Stimulated activated CD8-positive, alpha-beta memory T cell treated with anti-CD3 and anti-CD28 coated beads, Interleukin-15, amount 100 ng/mL, for 1 hour (primary cell): ENCODE results near the gene FBXL14.

Experiments
- DNase-seq: peaks from one replicate; pipeline ENCODE4 v3.0.0-alpha.2; 2020; ENCODE audit warnings: low read depth

FBXL14 gene

DNA sequence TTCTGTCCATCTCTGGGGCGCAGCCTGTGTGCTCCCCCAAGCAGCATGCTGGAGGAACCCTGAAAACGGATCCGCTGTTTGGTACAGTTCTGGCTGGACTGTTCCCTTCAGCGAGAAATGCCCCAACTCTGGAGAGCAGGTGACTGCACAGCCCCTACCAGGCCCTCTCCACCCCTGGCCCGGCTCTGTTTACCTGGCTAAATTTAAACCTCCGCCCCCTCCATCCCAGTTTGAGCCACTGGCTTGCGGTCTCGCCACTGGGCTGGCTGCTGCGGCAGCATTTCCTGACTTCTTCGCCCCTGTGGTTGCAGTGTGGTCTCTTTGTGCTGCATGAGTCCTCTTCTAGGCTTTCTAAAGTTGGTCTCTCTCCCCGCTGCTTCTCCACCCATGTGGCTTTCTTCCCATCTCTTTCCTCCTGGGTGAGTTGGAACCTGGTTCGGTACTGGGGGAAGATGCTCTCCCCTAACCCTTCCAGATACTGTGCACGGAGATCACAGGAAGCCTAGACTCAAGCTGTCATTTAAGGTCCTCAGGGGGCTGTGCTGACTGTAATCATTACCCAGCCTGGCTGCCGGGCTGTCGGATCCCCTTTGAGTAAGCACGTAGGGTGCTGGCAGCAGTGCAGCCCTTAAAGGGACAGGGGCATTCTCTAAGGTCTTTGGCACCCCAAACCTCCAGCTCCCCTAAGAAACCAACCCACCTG lies 60.6 kb downstream of the FBXL14 start:
- DNase-seq: peak; percentile 0

DNA sequence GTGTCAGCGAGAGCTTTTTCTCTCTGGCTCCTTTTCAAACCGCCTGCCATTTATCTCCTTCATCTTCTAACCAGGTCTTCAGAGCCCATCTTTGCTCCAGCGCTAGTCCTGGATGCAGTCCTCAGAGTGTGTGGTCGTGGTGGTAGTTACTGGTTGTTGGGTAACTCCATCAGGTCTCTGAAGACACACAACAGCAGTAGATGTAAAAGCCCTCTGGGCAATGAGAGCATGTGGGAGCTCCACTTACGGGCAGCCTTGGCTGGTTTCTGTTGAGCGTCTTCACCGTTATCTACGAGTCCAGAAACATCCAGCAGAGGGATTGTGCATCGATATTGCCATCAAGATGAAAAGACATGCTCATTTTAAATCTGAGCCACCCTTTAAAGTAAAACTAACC lies 61.2 kb downstream of the FBXL14 start:
- DNase-seq: no peak

DNA sequence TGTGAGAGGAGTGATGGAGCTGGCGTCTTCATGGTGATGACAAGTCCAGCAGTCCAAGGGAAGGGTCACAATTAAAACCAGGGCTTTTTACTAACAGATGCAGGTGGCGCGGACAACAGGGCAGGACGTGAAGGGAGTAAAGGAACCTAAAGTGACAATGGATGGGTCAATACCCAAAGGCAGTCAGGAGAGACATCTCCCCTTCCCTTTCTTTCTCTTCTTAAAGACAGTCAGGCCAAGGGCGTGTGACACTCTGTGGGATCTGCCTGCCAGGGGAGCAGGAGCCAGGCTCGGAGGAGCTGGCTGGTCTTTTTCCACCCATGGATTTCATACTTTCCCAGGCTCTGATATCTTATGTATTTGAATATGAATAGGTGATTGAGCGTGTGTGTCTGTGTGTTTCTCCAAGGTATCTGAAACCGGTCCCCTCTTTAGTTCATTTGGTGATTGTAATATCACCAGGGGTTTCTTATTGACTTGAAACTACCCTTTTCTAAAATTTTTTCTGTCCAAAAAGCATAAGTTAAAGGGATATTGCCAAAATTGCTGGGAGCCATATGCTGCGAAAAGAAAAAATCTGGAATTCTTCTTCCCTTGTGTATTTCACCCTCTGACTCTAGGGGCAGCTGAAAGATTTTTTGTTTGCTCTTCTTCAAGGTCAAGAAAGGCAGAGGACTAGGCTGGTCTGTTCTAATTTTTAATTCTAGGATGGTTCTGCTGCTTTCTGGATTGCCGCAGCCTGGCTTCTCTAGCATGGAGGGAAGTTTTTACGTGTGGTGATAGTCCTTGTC lies 61.8 kb downstream of the FBXL14 start:
- DNase-seq: no peak

DNA sequence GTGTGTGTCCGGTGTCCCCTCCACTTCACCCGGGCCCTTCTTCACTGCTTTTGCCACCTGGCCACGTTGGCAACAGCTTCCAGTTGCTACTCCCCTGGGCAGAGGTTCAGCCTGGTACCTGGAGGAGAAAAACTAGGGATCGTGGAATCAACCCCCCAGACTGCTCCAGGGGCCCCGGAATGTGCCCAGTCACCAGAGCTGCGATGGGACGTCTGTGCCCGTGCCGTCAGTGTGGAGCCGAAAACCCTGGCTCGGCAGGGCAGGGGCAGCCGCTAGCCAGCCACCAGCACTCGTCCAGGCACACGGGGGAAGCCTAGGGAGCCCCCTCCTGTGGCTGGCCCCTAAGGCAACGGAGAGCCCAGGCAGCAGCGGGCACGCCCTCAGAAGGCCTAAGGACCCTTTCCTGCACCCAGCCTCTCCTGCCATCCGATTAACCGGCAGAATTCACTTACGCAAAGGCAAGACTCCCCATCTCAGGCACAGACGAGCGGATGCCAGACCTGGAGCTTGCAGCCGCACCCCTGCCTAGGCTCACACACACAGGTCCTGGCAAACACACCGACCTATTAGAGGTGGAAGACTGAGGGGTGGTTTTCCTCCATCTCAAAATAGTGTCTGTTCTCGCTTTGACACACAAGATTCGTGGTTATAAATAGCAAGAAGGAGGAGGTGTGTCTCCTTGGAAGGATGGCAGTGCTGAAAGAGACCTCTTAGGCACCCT lies 62.6 kb downstream of the FBXL14 start:
- no peak for DNase-seq

DNA sequence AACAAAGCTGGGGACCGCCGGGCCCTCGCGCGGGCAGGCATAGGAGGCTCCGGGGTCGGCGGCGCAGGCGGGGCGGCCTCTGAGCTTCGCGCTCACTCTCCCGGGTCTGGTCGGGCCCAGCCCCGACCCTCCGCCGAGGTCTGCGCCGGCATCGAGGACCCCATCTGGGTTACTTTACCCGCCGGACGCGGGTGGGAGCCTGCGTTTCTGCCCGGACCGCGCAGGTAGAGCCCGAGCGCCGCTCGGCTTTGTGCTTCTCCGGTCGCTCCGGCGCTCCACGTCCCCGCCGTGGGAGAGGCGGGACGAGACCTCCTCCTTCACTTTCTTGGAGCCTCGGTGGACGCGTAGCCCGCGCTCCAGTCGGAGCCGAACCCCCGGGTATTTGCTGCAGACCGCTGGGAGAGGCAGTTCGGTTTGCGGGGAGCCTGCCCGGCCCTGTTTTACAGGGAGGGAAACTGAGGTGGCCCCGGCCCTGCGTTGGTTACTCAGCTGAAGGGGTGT lies 63.2 kb downstream of the FBXL14 start:
- DNase-seq: no peak

DNA sequence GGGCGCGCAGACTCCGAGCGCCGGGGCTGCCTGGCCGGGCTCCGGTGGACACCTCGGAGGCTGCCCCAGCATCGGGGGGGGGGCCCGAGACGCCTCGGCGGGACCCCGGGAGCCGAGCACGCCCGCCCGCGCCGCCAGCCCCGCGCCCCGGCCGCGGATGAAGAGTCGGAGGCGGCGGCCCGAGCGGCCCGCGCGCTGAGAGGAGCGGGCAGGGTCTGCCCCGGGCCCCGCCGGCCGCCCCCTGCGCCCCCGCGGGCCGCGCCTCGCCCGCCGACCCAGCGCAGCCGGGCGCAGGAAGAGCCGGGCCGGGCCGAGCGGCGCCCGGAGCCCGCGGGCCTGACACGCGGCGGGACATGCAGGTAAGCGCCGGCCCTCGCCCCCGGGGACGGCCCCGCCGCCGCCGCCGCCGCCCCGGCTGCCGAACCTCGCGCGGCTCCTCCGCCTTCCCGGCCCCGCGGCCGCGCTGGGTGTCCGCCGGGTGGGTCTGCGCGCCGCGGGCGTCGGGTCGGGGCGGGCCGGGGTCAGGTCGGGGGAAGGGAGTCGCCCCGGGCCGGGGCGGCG lies 63.7 kb downstream of the FBXL14 start:
- DNase-seq: no peak

DNA sequence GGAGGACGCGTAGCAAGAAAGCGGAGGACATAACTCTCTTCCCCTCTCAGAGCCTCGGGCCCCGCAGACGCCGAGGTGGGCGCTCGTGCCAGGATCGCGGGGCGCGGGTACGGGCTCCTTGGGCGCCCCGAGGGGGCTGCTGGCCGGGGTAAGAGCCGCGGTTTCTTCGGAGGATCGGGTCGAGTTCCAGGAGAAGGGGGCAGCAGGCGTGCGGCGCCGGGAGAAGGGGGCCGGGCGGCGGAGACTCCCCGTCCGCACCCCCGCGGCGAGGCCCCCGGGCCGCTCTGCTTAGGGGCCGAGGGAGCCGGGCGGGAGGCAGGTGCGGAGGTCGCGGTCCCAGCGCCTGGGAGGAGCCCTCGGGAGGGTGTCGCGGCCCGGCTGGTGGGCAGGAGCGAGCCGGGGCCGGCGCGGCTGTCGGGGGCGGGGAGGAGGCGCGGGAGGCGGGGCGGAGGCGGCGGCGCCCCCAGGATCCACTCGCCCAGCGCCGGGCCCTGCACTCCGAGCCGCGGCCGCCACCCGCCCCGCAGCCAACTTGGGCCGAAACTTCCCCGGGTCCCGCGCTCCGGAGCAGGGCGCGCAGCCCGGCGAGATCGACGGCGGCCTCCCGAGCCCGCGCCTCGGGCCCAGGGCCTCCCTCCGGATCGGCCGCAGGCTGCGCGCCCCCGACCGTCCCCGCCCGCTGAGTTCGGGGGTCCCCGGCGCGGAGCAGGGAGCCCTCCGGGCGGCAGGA lies 64.4 kb downstream of the FBXL14 start:
- no peak for DNase-seq

DNA sequence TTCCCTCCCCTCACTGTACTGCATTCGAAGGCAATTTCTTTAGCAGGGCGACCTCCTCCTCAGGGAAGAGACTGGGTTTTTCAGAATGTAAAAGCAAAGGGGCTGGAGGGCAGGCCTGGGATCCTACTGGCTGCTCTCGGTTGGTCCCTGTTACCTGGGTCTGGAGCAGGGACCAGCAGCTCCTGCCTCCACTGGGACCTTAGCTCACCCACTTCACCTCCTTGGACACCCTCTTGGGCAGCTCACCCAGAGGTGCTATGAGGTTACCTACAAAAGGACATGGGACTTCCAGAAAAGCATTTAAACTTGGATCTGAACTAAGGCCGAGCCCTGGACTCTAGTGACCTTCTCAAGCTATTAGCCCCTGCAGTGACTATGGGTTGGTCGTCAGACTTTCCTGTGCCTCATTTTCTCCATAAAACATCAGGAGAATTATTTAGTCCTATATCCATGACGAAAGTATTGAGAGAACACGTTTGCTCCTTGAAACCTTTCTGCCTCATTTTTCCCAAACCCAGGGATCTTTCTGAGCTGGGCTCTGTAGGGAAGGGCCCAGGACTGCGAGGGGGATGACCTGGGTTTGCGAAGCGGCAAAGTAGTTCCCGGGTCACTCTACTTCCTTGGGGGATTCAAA lies 65.0 kb downstream of the FBXL14 start:
- no peak for DNase-seq

DNA sequence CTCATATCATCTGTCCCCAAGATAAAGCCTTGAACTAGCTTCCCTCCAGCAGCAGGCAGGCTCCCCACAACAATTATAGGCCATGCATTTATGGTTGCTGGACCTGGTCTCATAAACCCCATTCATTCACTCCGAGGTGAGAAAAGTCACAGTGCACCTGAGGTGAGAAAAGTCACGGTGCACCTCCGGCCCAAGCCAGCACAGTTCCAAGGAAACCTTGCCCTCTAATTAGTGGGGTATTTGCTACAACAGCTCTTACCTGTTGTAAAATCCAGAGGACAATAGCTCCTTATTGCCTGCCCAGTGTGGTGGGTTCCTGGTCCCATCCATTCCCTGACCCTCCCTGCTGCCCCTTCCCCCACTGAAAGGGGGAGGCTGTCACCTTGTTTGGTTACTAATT lies 65.6 kb downstream of the FBXL14 start:
- DNase-seq: no peak

DNA sequence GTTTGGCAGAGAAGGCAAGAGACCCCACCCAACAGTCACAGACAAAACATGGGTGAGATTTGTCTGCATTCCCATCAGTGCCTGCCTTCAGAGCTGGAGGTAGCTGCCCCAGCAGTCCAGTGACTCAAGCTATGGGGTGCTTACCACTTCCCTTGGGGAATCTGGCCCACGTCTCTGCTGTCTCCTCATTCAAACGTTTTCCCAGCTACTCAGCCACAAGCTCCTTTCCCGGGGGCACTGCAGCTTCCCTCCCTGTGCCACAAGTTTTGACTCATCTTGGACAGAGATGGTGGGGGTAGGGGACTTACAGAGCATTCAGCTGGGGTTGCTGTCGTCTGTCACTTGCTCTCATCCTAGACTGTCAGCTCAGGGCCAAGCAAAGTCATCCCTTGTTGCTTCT lies 66.6 kb downstream of the FBXL14 start:
- no peak for DNase-seq

DNA sequence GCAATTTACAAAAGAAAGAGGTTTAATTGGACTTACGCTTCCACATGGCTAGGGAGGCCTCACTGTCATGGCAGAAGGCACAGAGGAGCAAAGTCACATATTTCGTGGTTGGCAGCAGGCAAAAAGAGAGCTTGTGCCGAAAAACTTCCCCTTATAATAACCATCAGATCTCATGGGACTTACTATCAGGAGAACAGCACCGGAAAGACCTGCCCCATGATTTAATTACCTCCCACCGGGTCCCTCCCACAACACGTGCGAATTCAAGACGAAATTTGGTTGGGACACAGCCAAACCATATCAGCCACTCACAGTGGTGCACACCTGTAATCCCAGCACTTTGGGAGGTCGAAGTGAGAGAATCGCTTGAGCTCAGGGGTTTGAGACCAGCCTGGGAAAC lies 68.5 kb downstream of the FBXL14 start:
- no peak for DNase-seq

DNA sequence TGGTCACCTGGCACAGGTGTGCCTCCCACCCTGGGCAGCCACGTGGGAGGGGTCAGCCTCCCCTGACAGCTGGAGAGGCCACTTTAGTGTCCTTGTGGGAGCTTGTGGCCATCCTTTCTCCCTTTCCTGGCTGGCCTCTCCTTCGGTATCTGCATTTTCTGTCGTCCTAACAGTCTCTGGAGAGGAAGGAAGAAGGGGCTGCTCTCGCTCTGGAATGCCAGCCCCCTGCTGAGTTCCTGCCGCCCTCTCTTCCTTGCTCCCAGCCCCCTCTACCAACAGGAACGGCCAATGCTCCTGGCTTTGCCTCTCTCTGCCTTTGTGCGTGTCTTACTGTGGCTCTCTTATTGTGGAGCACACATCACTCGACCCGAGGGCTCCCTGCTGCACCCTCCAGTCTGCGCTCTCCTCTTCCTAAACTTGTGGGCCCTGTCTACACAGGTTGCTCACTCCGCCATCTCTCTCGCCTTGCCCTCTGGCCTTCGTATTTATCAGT lies 70.8 kb downstream of the FBXL14 start:
- no peak for DNase-seq

DNA sequence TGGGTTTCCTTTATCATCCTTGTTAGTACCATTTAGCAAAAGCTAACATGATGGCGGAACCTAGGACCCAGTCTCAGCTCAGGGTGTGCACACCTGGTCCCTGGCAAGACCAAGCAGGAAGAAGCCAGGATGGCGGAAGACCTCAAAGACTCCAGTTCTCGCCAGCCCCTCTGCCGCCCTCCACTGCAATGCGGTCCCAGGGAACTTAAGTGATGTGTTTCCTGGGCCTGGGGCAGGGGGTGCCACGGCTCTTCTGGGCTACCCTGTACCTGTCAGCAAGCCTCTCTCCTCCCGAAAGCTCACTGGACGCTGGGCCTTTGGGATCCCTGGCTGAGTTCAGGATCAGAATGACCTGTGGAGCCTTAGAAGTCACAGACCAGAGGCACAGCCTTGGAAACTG lies 71.3 kb downstream of the FBXL14 start:
- no peak for DNase-seq

DNA sequence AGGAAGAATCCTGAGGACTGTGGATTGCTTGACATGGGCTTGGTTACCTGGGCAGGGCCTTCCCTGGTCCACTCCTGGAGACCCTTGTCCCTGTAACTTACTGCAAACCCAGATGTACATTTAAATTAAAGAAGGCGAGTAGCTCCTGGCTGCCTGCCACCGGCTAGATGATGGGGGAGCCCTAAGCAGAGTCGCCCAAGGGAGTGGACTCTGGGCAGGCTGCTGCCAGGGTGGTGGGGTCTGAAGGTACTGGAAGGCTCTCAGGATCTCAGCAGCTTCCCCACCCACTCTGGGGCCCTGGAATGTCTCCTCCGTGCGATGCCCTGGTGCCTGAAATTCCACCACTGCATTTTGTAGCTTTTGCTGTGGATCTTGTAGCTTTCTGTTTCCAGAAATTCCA lies 74.7 kb downstream of the FBXL14 start:
- no peak for DNase-seq

DNA sequence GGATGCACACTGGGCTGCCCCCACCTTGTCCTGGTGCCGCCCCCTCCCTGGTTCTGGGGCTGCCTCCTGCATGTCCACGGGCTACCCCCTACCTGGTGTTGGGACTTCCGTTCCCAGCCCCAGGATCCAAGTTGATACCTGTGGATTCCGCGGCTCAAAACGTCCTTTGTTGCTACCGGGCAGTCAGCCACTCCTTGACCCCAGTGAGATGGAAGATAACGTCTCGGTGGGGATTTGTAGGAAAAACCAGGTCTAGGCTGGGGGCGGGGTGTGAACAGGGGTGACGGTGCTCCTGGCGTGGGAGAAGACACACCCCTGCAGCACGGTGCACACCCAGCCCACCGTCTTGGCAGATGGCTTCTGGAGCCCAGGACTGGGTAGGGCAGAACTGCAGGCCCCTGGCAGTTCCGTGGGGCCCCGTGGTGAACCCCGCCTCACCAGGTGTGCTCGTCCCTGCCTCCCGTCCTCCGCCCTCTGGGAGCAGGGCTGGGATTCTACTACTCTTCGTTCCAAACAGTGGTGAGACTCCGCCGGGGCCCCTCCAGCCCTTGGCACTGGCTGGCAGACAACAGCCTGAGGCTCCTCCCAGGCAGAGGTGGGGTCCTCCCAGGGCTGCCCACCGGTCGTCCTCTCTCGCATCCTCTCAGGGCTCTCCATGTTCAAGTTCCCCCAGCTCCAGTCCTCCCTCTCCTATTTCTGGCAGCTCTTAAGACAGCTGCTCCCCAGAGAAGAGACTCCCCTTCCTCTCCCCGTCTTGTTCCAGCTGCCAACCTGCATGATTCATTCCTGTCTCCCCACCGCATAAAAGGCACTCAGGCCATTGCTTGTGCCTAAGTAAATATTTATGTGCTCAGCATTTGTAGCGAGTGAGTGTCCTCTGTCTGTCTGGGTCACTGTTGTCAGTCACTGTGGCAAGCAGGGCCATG lies 75.5 kb downstream of the FBXL14 start:
- DNase-seq: no peak

DNA sequence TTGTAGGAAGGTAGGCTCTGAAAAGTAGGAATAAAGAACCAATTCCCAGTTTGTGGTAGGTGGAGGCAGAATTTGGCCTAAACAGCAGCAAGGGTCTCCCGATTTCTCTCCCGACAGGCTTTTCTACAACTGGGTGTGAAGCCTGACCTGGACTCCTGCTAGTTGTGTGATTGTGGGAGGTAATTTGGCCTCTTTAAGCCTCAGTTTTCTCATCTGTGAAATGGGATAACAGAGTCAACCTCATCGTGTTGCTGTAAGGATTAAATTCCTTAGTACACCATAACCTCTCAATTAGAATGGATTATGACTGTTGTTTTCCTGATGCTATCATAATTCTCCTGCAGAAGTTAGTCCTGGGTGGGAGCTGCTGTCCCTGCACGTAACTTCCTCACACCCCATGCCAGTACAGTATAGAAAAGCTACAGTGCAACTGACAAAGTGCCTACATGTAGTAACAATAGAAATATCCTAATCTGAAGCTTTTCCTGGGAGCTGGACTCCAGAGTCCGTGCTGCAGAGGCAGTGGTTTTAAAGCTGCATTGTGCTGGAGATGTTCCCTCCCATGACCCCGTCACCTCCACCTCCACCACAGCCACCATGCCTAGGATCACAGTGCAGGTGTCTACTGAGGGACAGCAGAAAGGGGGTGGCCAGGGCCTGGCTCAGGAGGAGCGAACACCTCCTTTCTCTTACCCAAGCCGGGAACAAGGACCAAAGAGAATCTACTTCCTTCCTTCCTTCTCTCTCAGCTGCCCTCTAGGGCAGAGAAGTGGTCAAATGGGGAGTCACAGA lies 76.5 kb downstream of the FBXL14 start:
- no peak for DNase-seq

DNA sequence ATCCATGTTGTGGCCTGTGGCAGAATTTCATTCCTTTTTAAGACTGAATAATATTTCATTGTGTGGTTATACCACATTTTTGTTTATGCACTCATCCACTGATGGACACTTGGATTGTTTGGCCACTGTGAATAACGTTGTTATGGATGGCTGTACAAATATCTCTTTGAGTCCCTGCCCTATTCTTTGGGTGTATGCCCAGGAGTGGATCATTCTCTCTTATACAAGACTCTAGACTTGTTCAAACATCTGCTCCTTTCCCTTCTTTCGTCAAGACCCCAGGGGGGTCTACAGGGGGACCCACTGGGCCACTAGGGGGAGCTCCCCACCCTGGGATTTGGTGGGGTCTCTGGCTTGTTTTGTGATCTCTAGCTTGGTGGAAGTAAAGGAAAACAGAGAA lies 77.4 kb downstream of the FBXL14 start:
- DNase-seq: no peak
